Heart left ventricle (tissue), 16 donors: Measurements from ENCODE around the gene NUP43. TPM values are rescaled to one million over a fixed set of nuclear protein-coding genes. Genes with fewer than 3 reads are reported as not detected.

Experiments
- ATAC-seq, 4 donors: fragments of 200-7000 bp; cut with Tn5 transposase; one replicate each; pipeline ENCODE4 v1.9.1; 2020 to 2022; ENCODE audit warnings: moderate library complexity in 4 of 4, mild to moderate bottlenecking in 3 of 4, moderate number of reproducible peaks in 1 of 4
- DNase-seq, 5 donors: peaks; one replicate each; pipeline ENCODE4 v3.0.0-alpha.2; 2020
- H3K27ac ChIP-seq, 12 donors: fragments of 200-600 bp; sonication (generic) in 4 of 12; one replicate each; pipeline versions ENCODE4 v1.5.0 to v1.8.0; 2016 to 2022; ENCODE audit warnings: mild to moderate bottlenecking in 2 of 12
- H3K27me3 ChIP-seq, 9 donors: fragments of 200-600 bp; sonication (generic) in 2 of 9; one replicate each; pipeline versions ENCODE4 v1.5.1 to v1.8.0; 2016 to 2022; ENCODE audit warnings: mild to moderate bottlenecking in 3 of 9
- H3K36me3 ChIP-seq, 9 donors: fragments of 200-600 bp; sonication (generic) in 2 of 9; one replicate each; pipeline versions ENCODE4 v1.5.0 to v1.8.0; 2018 to 2022; ENCODE audit warnings: mild to moderate bottlenecking in 2 of 9
- H3K4me1 ChIP-seq, 12 donors: fragments of 200-600 bp; sonication (generic) in 4 of 12; one replicate each; pipeline versions ENCODE4 v1.5.0 to v1.8.0; 2016 to 2022; ENCODE audit warnings: mild to moderate bottlenecking in 3 of 12
- H3K4me3 ChIP-seq, 12 donors: fragments of 200-600 bp; sonication (generic) in 4 of 12; one replicate each; pipeline versions ENCODE4 v1.5.0 to v1.8.0; 2017 to 2022; ENCODE audit warnings: mild to moderate bottlenecking in 9 of 12, moderate library complexity in 4 of 12
- H3K9me3 ChIP-seq, 12 donors: fragments of 200-600 bp; sonication (generic) in 4 of 12; one replicate each; pipeline versions ENCODE4 v1.5.0 to v1.8.0; 2016 to 2022; ENCODE audit warnings: mild to moderate bottlenecking in 1 of 12
- CTCF ChIP-seq, 12 donors: fragments of 200-600 bp; sonication (generic) in 4 of 12; IDR thresholded peaks; one replicate each; pipeline versions ENCODE4 v1.5.0 to v1.8.0; 2018 to 2022; ENCODE audit warnings: antibody characterized with exemption in 12 of 12, mild to moderate bottlenecking in 5 of 12
- POLR2A ChIP-seq, 2 donors: fragments of 450-650 bp; IDR thresholded peaks; one replicate each; pipeline ENCODE4 v1.6.1; 2017; ENCODE audit warnings: antibody characterized with exemption in 2 of 2, mild to moderate bottlenecking in 2 of 2, moderate library complexity in 2 of 2
- WGBS, 4 donors: extraction: QIAGEN DNeasy Blood & Tissue Kit in 2 of 4; methylation state at CpG; one replicate each; pipeline versions ENCODE4 v1.1.5 to v1.1.7; 2013 to 2018; 5-methylcytosine and 5-hydroxymethylcytosine counted together
- intact Hi-C, 10 donors: fragments of 100-400 bp; cut with DNase I; formaldehyde crosslinking; loops; one replicate each; pipeline versions ENCODE4 v1.11.1 to v1.14.2; 2022
- polyA plus RNA-seq, 2 donors: library from polyadenylated mRNA; stranded (reverse); fragments of 200-250 nt; gene quantifications; one replicate each; pipeline ENCODE4 v1.2.3, GENCODE V29; 2013
- total RNA-seq, 9 donors: library from RNA; depleted of rRNA in 2 of 9; stranded (reverse); fragments of >200 nt in 2 of 9; fragmentation: NEBNext Ultra II Directional in 3 of 9; extraction: Animal tissue kit (Norgen Biotek cat#: 25700) in 3 of 9; gene quantifications; one replicate each; pipeline versions ENCODE4 v1.1.0 to v1.2.4, GENCODE V29; 2016 to 2023
- donor health status: ischemic (EF 13 %, LVEDD 7.1; RV severe dilation, severe dysfunction).
- donor health status: healthy with polysubstance abuse.
- donor health status: DM: no; HTN: yes; CAD: no.
- donor health status: DM: no; HTN: no; CAD: no.
- donor health status: ischemic (EF 25% LVEDD 6.9; RV normal size, moderate dysfunction).
- donor health status: ischemic (EF 25% LVEDD 5.7; RV mildly dilated, moderate dysfunction).
- donor health status: healthy.
- donor health status: DM: yes; HTN: yes; CAD: no.
- donor health status: ischemic (EF 35%, LVEDD 5.7; RV mildly dilated, moderate dysfunction).
- donor health status: nonischemic (EF 11% LVEDD 7.7; RV severe dilation, severe dysfunction).
- donor health status: DM: yes; HTN: yes; CAD: no.
- donor health status: PGD.
- donor health status: ischemic (EF 29% LVEDD 5.4; RV normal size, mild dysfunction).
- donor health status: nonischemic (EF 23%, LVEDD 6.1; RV moderate dilation, normal function).

Gene NUP43
- total and polyA plus RNA-seq, 11 donors: 12.2 to 32.9 (median 25.7) TPM

- ATAC-seq (no peak), DNase-seq (no peak)
- WGBS, 4 donors: 97 to 99% (median 98%) methylated on average over 3 of the region's 3 CpGs
- peaks cover 0 to 11% (median 0%) of the 10 kb centered on the region in 12 donors for H3K4me1 ChIP-seq
- intact Hi-C loops: no loop called here
- TF ChIP-seq CTCF (IDR thresholded peaks at IDR 0.05): no peak
- TF ChIP-seq POLR2A (IDR thresholded peaks at IDR 0.05): no peak
- peaks cover 0 to 71% (median 62%) of the 10 kb centered on the region in 9 donors for H3K36me3 ChIP-seq
- no peak overlapping the region for H3K4me3 ChIP-seq
- no peaks in the 10 kb centered on the region for H3K27me3 ChIP-seq
- peaks cover 0 to 6% (median 1%) of the 10 kb centered on the region in 12 donors for H3K9me3 ChIP-seq
- no peak overlapping the region for H3K27ac ChIP-seq
Measured at GRCh38 chr6:149771185-149771584, 24.9 kb upstream of the NUP43 start.

GRCh38 chr6:149769676-149770075 lies 23.3 kb upstream of the NUP43 start:
- H3K4me1 ChIP-seq: peaks cover 0 to 15% (median 0%) of the 10 kb centered on the region in 12 donors
- ATAC-seq: no peak
- no peak overlapping the region for H3K4me3 ChIP-seq
- H3K27me3 ChIP-seq: no peaks in the 10 kb centered on the region
- peaks cover 0 to 60% (median 51%) of the 10 kb centered on the region in 9 donors for H3K36me3 ChIP-seq
- H3K27ac ChIP-seq: no peak overlapping the region
- no peak for DNase-seq
- intact Hi-C loops: no loop called here
- TF ChIP-seq CTCF (IDR thresholded peaks at IDR 0.05) (no peak), POLR2A (IDR thresholded peaks at IDR 0.05) (no peak)
- 93 to 99% (median 95%) methylated on average over 2 of the region's 2 CpGs for WGBS, 4 donors
- H3K9me3 ChIP-seq: peaks cover 0 to 13% (median 6%) of the 10 kb centered on the region in 12 donors

- H3K4me3 ChIP-seq: no peak overlapping the region
- peaks cover 0 to 32% (median 0%) of the 10 kb centered on the region in 12 donors for H3K4me1 ChIP-seq
- DNase-seq (no peak), ATAC-seq (no peak)
- H3K9me3 ChIP-seq: peaks cover 0 to 13% (median 6%) of the 10 kb centered on the region in 12 donors
- no peaks in the 10 kb centered on the region for H3K27me3 ChIP-seq
- no peak for TF ChIP-seq CTCF (IDR thresholded peaks at IDR 0.05)
- TF ChIP-seq POLR2A (IDR thresholded peaks at IDR 0.05): no peak
- peak overlapping the region in 1 of 12 donors; percentile 74 for H3K27ac ChIP-seq
- WGBS, 4 donors: 47 to 86% (median 51%) methylated on average over 3 of the region's 3 CpGs
- peaks cover 0 to 26% (median 19%) of the 10 kb centered on the region in 9 donors for H3K36me3 ChIP-seq
- intact Hi-C loops: no loop called here
Measured at GRCh38 chr6:149766156-149766769, 19.9 kb upstream of the NUP43 start.

GRCh38 chr6:149763866-149764265 lies 17.5 kb upstream of the NUP43 start:
- intact Hi-C loops: no loop called here
- Histone ChIP-seq H3K27ac (peak overlapping the region in 1 of 12 donors; percentile 28), H3K4me3 (no peak overlapping the region), H3K36me3 (peaks cover 0 to 40% (median 26%) of the 10 kb centered on the region in 9 donors), H3K9me3 (peaks cover 0 to 13% (median 6%) of the 10 kb centered on the region in 12 donors), H3K4me1 (peaks cover 0 to 37% (median 0%) of the 10 kb centered on the region in 12 donors), H3K27me3 (no peaks in the 10 kb centered on the region)
- DNase-seq (no peak), ATAC-seq (no peak)
- TF ChIP-seq CTCF (IDR thresholded peaks at IDR 0.05) (no peak), POLR2A (IDR thresholded peaks at IDR 0.05) (no peak)
